ENCODE results near the gene IFT20. TPM values are rescaled to one million over a fixed set of nuclear protein-coding genes. Genes with fewer than 3 reads are reported as not detected.

IFT20 gene
- total RNA-seq, 1 donor from 2014 or later, result 33.2 TPM

GRCh38 chr17:28315846-28316705, 19.2 kb downstream of the IFT20 start:
- no peak for ATAC-seq
- no peaks in the 10 kb centered on the region for H3K36me3 ChIP-seq
- intact Hi-C loops (cut with DNase I), result no loop called here
- DNase-seq, result no peak
- H3K4me3 ChIP-seq, result no peak overlapping the region
- H3K27ac ChIP-seq, result no peak overlapping the region
- H3K4me1 ChIP-seq, result peaks cover 22% of the 10 kb centered on the region
- no peaks in the 10 kb centered on the region for H3K9me3 ChIP-seq
- no peaks in the 10 kb centered on the region for H3K27me3 ChIP-seq (ENCODE audit: low read depth)
- no peak for TF ChIP-seq CTCF (IDR thresholded peaks at IDR 0.05)

GRCh38 chr17:28313841-28314240, 21.4 kb downstream of the IFT20 start:
- Histone ChIP-seq H3K9me3 (no peaks in the 10 kb centered on the region), H3K4me3 (no peak overlapping the region), H3K27me3 (ENCODE audit: low read depth) (no peaks in the 10 kb centered on the region), H3K4me1 (peaks cover 9% of the 10 kb centered on the region), H3K27ac (no peak overlapping the region), H3K36me3 (no peaks in the 10 kb centered on the region)
- TF ChIP-seq CTCF (IDR thresholded peaks at IDR 0.05), result no peak
- ATAC-seq (no peak), DNase-seq (no peak)
- intact Hi-C loops (cut with DNase I), result no loop called here

DNA sequence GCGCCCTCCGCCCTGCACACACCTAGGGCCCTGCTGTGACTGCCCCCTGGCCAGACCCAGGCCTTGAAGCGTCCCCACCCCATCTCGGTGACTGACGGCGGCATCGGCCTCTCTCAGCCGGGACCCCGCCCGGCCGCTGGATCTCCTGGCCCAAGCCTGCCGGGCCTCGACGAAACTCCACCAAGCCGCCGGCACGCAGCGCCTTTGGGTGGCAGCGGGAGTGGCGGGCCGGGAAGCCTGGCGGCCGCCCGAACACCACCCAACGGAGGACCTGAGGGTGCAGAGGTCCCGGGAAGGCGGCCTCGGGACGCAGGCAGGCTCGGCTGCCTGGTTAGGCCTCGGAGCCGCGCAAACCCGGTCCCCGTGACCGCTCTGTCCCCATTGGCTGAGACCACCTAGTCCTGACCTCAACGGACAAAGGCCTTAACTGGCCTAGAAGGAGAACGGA, 28.3 kb downstream of the IFT20 start:
- no peak for DNase-seq
- peaks cover 14% of the 10 kb centered on the region for H3K27me3 ChIP-seq (ENCODE audit: low read depth)

DNA sequence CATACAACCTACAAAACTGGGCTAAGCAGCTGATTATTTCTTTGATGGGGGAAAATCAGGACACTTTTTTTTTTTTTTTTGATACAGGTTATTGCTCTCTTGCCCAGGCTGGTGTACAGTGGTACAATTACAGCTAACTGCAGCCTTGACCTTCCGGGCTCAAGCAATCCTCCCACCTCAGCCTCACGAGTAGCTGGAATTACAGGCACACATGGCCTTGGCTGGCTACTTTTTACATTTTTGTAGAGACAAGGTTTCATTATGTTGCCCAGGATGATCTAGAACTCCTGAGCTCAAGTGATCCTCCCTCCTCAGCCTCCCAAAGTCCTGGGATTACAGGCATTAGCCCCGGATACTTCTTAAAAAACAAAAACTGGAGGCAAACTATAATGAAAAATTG, 36.8 kb downstream of the IFT20 start:
- ATAC-seq (no peak), DNase-seq (no peak)
- Histone ChIP-seq H3K4me3 (no peak overlapping the region), H3K4me1 (no peaks in the 10 kb centered on the region), H3K27ac (no peak overlapping the region), H3K9me3 (no peaks in the 10 kb centered on the region), H3K27me3 (ENCODE audit: low read depth) (no peaks in the 10 kb centered on the region), H3K36me3 (no peaks in the 10 kb centered on the region)
- TF ChIP-seq CTCF (IDR thresholded peaks at IDR 0.05), result no peak
- intact Hi-C loops (cut with DNase I), result no loop called here

More for the DNA sequence above, 28.3 kb downstream of the IFT20 start:
- H3K27ac ChIP-seq, result no peak overlapping the region
- no peaks in the 10 kb centered on the region for H3K36me3 ChIP-seq
- no peak for ATAC-seq
- TF ChIP-seq CTCF (IDR thresholded peaks at IDR 0.05), result no peak
- H3K9me3 ChIP-seq, result no peaks in the 10 kb centered on the region
- H3K4me3 ChIP-seq, result no peak overlapping the region
- no peaks in the 10 kb centered on the region for H3K4me1 ChIP-seq
- intact Hi-C loops (cut with DNase I), result loop anchor here (10.0 kb wide), 1 partner anchor 262 kb away; the partner anchor contains the start of gene NLK

DNA sequence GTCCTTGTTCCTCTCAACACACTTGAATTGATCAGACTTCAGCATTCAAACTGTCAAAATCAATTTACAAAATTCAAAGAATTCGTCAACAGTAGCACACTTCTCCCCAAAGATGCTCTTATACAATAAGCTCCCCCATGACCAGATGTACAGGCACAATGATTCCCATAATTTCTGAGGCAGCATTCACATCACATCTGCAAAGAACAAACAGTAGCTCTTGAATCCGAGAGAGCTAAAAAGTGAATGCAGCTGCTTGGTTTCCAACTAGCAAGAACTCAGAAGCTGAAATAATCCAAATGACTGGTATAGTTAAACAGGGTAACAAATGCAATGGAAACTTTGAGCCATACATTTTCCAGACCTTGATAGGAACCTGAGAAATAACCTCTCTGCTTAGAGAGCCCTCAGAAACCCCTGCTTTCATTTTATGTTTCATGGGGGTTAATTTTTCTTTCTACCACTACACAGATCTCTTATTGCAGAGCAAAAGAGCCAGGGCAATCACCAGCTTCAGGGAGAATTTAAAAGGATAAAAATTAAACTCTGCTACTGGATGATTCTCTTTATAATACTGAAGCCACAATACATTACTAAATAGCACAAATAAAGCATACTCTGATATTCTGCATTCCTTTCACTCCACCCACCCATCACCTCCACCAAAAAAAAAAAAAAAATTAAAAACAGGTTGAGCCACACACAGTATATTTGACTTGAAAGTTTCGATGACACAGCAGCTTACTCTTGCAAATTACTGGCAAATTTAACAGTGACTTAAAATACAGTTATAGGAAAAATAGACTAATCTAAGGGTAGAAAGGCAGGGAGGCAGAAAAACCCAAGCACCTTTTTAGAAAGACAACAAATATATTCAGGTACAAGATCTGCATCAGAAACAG, 39.3 kb downstream of the IFT20 start:
- no peak for DNase-seq
- no peak for TF ChIP-seq CTCF (IDR thresholded peaks at IDR 0.05)
- Histone ChIP-seq H3K9me3 (no peaks in the 10 kb centered on the region), H3K4me3 (no peak overlapping the region), H3K27ac (no peak overlapping the region), H3K4me1 (no peaks in the 10 kb centered on the region), H3K27me3 (ENCODE audit: low read depth) (no peaks in the 10 kb centered on the region), H3K36me3 (no peaks in the 10 kb centered on the region)
- no peak for ATAC-seq
- intact Hi-C loops (cut with DNase I), result no loop called here

Measured in lower lobe of right lung (tissue), 2 donors.